ENCODE data around the gene ACTMAP. TPM values are rescaled to one million over a fixed set of nuclear protein-coding genes. Genes with fewer than 3 reads are reported as not detected.

The ACTMAP gene
- total RNA-seq, 1 donor from 2014 or later, result 24.6 TPM

GRCh38 chr19:40693896-40694295, 56.4 kb downstream of the ACTMAP start:
- H3K9me3 Mint-ChIP-seq (ENCODE audit: unreplicated experiment), result no peaks in the 10 kb centered on the region
- no peaks in the 10 kb centered on the region for H3K4me1 Mint-ChIP-seq (ENCODE audit: unreplicated experiment)
- peaks cover 3% of the 10 kb centered on the region for H3K36me3 Mint-ChIP-seq (ENCODE audit: low read depth, unreplicated experiment)
- DNase-seq (ENCODE audit: low spot score), result no peak
- H3K27ac Mint-ChIP-seq (ENCODE audit: unreplicated experiment), result peak overlapping the region; percentile 13
- H3K27me3 Mint-ChIP-seq (ENCODE audit: unreplicated experiment), result peaks cover 12% of the 10 kb centered on the region
- TF ChIP-seq, protein P1, sequence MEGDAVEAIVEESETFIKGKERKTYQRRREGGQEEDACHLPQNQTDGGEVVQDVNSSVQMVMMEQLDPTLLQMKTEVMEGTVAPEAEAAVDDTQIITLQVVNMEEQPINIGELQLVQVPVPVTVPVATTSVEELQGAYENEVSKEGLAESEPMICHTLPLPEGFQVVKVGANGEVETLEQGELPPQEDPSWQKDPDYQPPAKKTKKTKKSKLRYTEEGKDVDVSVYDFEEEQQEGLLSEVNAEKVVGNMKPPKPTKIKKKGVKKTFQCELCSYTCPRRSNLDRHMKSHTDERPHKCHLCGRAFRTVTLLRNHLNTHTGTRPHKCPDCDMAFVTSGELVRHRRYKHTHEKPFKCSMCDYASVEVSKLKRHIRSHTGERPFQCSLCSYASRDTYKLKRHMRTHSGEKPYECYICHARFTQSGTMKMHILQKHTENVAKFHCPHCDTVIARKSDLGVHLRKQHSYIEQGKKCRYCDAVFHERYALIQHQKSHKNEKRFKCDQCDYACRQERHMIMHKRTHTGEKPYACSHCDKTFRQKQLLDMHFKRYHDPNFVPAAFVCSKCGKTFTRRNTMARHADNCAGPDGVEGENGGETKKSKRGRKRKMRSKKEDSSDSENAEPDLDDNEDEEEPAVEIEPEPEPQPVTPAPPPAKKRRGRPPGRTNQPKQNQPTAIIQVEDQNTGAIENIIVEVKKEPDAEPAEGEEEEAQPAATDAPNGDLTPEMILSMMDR (IDR thresholded peaks at IDR 0.05; ENCODE audit: unreplicated experiment), result no peak
- H3K4me3 Mint-ChIP-seq (ENCODE audit: unreplicated experiment), result no peak overlapping the region

- Mint-ChIP-seq H3K27me3 (ENCODE audit: unreplicated experiment) (peaks cover 12% of the 10 kb centered on the region), H3K4me3 (ENCODE audit: unreplicated experiment) (no peak overlapping the region), H3K9me3 (ENCODE audit: unreplicated experiment) (no peaks in the 10 kb centered on the region), H3K27ac (ENCODE audit: unreplicated experiment) (no peak overlapping the region), H3K4me1 (ENCODE audit: unreplicated experiment) (no peaks in the 10 kb centered on the region), H3K36me3 (ENCODE audit: low read depth, unreplicated experiment) (peaks cover 3% of the 10 kb centered on the region)
- DNase-seq (ENCODE audit: low spot score), result no peak
- TF ChIP-seq, protein P1 (IDR thresholded peaks at IDR 0.05; ENCODE audit: unreplicated experiment), result no peak
Observed at GRCh38 chr19:40693150-40693788, 57.0 kb downstream of the ACTMAP start.

DNA sequence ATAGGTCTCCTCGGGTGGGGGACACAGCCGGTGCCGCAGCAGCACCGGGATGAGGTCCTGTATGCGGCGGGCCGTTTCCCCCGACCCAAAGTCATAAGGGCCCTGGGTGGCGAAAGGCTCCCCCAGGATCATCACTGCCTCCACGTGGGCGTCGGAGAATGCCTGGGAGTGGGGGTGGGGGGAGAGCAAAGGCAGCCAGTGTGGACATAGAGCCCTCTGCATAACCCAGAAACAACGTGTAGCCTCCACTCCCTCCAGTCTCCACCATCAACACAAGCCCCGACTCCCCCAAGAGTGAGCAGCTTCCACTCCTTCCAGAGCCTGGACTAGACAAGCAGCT, 58.1 kb downstream of the ACTMAP start:
- Mint-ChIP-seq H3K27ac (ENCODE audit: unreplicated experiment) (no peak overlapping the region), H3K36me3 (ENCODE audit: low read depth, unreplicated experiment) (peaks cover 3% of the 10 kb centered on the region), H3K4me1 (ENCODE audit: unreplicated experiment) (no peaks in the 10 kb centered on the region), H3K4me3 (ENCODE audit: unreplicated experiment) (peak overlapping the region; percentile 23), H3K9me3 (ENCODE audit: unreplicated experiment) (no peaks in the 10 kb centered on the region), H3K27me3 (ENCODE audit: unreplicated experiment) (peaks cover 12% of the 10 kb centered on the region)
- TF ChIP-seq, protein P1 (IDR thresholded peaks at IDR 0.05; ENCODE audit: unreplicated experiment), result no peak
- no peak for DNase-seq (ENCODE audit: low spot score)

GRCh38 chr19:40691421-40692211, 58.7 kb downstream of the ACTMAP start:
- TF ChIP-seq, protein P1 (IDR thresholded peaks at IDR 0.05; ENCODE audit: unreplicated experiment), result no peak
- H3K36me3 Mint-ChIP-seq (ENCODE audit: low read depth, unreplicated experiment), result peaks cover 3% of the 10 kb centered on the region
- H3K27me3 Mint-ChIP-seq (ENCODE audit: unreplicated experiment), result peaks cover 12% of the 10 kb centered on the region
- no peak overlapping the region for H3K4me3 Mint-ChIP-seq (ENCODE audit: unreplicated experiment)
- no peaks in the 10 kb centered on the region for H3K4me1 Mint-ChIP-seq (ENCODE audit: unreplicated experiment)
- no peaks in the 10 kb centered on the region for H3K9me3 Mint-ChIP-seq (ENCODE audit: unreplicated experiment)
- no peak for DNase-seq (ENCODE audit: low spot score)
- H3K27ac Mint-ChIP-seq (ENCODE audit: unreplicated experiment), result no peak overlapping the region

Other genes with a start within 250 kb of the ACTMAP start
- 84.6 TPM for gene SHKBP1, start 173.6 kb downstream of the ACTMAP start, total RNA-seq (ENCODE audit: unreplicated experiment)
- gene LTBP4, start 149.1 kb downstream of the ACTMAP start, total RNA-seq (ENCODE audit: unreplicated experiment), result 175 TPM
- gene NUMBL, start 59.8 kb downstream of the ACTMAP start, total RNA-seq (ENCODE audit: unreplicated experiment), result 10.0 TPM
- 26.4 TPM for gene COQ8B, start 33.6 kb downstream of the ACTMAP start, total RNA-seq (ENCODE audit: unreplicated experiment)
- 12.1 TPM for gene ITPKC, start 33.4 kb downstream of the ACTMAP start, total RNA-seq (ENCODE audit: unreplicated experiment)
- 101 TPM for gene SNRPA, start 726 bp upstream of the ACTMAP start, total RNA-seq (ENCODE audit: unreplicated experiment)
- not detected for gene MIA, start 25.0 kb upstream of the ACTMAP start, total RNA-seq (ENCODE audit: unreplicated experiment)
- gene RAB4B, start 27.8 kb upstream of the ACTMAP start, total RNA-seq (ENCODE audit: unreplicated experiment), result 29.2 TPM
- 146 TPM for gene EGLN2, start 48.7 kb upstream of the ACTMAP start, total RNA-seq (ENCODE audit: unreplicated experiment)
- gene CYP2A6, start 100.0 kb upstream of the ACTMAP start, total RNA-seq (ENCODE audit: unreplicated experiment), result not detected
- not detected for gene CYP2A7, start 131.8 kb upstream of the ACTMAP start, total RNA-seq (ENCODE audit: unreplicated experiment)
- not detected for gene CYP2B6, start 240.8 kb upstream of the ACTMAP start, total RNA-seq (ENCODE audit: unreplicated experiment)

All from endothelial cell (in vitro differentiated cells).